ENCODE data around the gene PIK3R1. TPM values are rescaled to one million over a fixed set of nuclear protein-coding genes. Genes with fewer than 3 reads are reported as not detected.

Gene PIK3R1
- total RNA-seq, 4 donors from 2014 or later: 86.1 to 107 (median 94.8) TPM

DNA sequence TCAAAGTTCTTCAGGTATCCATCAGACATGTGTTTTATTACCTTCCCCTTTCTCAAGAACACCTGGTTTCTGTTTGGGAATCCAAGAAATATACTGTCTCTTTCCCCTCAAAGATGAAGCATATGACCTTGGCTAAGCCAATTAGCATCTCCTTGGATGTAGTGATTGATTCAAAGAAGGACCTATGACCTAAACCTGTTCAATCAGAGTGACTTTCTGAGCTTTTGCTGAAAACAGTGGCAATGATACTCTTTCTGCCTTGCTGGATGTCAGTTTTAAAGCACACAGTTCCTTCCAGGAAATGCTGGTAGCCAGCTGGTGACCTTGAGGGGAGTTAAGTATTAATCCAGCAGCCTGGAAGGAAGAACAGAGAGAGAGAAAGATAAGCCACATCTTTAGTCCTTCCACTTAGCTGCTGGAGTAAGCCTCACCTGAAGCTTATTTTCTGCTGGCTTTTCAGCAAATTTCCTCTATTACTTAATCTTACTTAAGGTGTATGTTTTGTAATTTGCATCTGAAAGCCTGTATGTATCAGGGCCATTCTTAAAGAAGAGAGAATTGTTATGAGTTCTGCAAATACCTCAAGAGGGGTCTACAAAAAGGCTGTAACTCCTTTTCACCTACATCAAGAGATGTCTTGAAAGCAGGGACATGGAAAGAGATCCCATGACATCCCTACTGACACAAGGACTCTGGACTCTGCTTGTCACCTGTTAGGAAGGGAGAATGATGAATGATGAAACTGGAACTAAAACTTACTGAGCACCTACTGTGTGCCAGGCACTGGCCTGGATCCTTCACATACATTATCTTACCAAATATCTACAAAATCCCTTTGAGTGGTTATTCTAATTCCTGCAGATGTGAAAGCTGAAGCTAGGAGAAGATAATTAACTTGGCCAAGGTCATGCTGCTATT is 35.2 kb upstream of the PIK3R1 start:
- H3K27ac ChIP-seq: no peak overlapping the region
- H3K9me3 ChIP-seq: no peaks in the 10 kb centered on the region
- intact Hi-C loops (cut with DNase I): no loop called here
- no peak for DNase-seq
- no peak overlapping the region for H3K4me3 ChIP-seq (replicated peaks in 1 of 3)
- no peaks in the 10 kb centered on the region for H3K4me1 ChIP-seq
- H3K36me3 ChIP-seq: no peaks in the 10 kb centered on the region
- no peaks in the 10 kb centered on the region for H3K27me3 ChIP-seq
- TF ChIP-seq POLR2A (IDR thresholded peaks at IDR 0.05): no peak
- TF ChIP-seq, protein P1, sequence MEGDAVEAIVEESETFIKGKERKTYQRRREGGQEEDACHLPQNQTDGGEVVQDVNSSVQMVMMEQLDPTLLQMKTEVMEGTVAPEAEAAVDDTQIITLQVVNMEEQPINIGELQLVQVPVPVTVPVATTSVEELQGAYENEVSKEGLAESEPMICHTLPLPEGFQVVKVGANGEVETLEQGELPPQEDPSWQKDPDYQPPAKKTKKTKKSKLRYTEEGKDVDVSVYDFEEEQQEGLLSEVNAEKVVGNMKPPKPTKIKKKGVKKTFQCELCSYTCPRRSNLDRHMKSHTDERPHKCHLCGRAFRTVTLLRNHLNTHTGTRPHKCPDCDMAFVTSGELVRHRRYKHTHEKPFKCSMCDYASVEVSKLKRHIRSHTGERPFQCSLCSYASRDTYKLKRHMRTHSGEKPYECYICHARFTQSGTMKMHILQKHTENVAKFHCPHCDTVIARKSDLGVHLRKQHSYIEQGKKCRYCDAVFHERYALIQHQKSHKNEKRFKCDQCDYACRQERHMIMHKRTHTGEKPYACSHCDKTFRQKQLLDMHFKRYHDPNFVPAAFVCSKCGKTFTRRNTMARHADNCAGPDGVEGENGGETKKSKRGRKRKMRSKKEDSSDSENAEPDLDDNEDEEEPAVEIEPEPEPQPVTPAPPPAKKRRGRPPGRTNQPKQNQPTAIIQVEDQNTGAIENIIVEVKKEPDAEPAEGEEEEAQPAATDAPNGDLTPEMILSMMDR (IDR thresholded peaks at IDR 0.05): no peak

DNA sequence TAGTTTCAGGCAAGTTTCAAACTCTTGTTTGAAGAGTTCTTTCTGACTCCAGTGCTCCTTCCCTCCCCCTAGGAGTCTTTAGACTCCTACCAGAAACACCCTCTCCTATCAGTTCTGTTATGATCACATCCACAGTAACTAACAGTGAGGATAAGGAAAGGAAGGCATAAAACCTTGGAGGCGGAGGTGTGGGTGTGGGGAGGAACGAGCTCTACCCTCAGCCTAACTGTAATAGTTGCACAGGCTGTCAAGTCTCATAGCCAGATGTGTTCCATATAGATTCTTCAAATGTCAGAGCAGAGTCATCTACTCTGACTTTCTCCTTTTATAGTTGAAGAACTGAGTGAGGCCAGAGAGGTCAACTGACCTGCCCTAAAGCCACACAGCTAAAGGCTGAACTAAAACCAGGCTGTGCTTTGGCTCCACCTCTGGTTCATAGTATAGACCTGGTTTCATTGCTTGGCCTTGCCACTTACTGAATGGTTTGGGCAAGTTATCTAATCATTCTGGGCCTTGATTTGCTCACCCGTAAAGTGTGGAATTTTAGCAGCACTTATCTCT is 34.4 kb upstream of the PIK3R1 start:
- TF ChIP-seq POLR2A (IDR thresholded peaks at IDR 0.05): no peak
- TF ChIP-seq, protein P1 (IDR thresholded peaks at IDR 0.05): no peak
- 96 to 97% methylated on average over 3 of the region's 3 CpGs for WGBS, 2 donors
- H3K27me3 ChIP-seq: no peaks in the 10 kb centered on the region
- no peak for DNase-seq
- intact Hi-C loops (cut with DNase I): no loop called here
- no peak overlapping the region for H3K4me3 ChIP-seq (replicated peaks in 1 of 3)
- H3K27ac ChIP-seq: no peak overlapping the region
- no peaks in the 10 kb centered on the region for H3K36me3 ChIP-seq
- no peaks in the 10 kb centered on the region for H3K4me1 ChIP-seq
- H3K9me3 ChIP-seq: no peaks in the 10 kb centered on the region

DNA sequence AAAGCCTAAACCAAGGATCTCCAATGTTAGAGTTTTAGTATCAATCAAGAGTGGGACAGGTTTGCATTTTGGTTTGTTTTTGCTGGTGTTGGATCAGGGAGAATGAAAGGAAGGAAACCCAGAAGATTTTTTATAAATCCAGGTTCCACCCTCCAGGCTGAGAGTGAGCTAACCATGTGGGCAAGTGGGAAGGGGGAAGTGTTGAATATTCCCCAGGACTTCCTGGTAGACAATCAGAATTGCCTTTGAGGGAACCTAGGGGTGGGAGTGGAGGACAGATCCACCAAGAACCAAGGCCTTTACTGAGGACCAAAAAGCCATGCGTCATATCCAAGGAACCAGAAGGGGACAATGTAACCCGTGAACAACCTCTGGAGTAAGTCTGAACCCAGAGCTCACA is 33.5 kb upstream of the PIK3R1 start:
- intact Hi-C loops (cut with DNase I): no loop called here
- DNase-seq: no peak
- Histone ChIP-seq H3K27ac (no peak overlapping the region), H3K4me3 (replicated peaks in 1 of 3) (no peak overlapping the region), H3K9me3 (no peaks in the 10 kb centered on the region), H3K36me3 (no peaks in the 10 kb centered on the region), H3K27me3 (no peaks in the 10 kb centered on the region), H3K4me1 (no peaks in the 10 kb centered on the region)
- TF ChIP-seq POLR2A (IDR thresholded peaks at IDR 0.05): no peak
- TF ChIP-seq, protein P1 (IDR thresholded peaks at IDR 0.05): no peak
- whole genome bisulfite sequencing, 2 donors: 96 to 97% methylated on average over 2 of the region's 2 CpGs

DNA sequence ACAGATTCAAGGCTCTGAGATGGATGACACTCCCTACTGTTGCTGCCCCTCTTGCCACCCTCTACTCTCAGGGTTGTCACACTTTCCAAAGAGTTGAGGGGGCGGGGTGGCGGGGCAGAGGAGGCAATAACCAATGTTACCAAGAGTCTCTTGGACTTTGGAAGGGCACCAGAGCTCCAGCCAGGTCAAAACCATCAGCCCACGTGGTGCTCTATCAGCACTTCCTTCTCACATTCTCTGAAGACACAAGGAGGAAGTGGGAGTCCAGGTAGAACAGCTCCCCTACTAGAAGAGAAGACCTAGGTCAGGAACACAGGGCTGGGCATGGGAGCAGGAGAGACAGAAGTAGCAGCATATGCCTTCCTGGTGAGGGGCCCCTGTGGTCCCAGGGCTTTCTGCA is 33.0 kb upstream of the PIK3R1 start:
- TF ChIP-seq, protein P1 (IDR thresholded peaks at IDR 0.05): no peak
- TF ChIP-seq POLR2A (IDR thresholded peaks at IDR 0.05): no peak
- Histone ChIP-seq H3K4me3 (replicated peaks in 1 of 3) (no peak overlapping the region), H3K36me3 (no peaks in the 10 kb centered on the region), H3K4me1 (no peaks in the 10 kb centered on the region), H3K27ac (no peak overlapping the region), H3K9me3 (no peaks in the 10 kb centered on the region), H3K27me3 (no peaks in the 10 kb centered on the region)
- no peak for DNase-seq
- 89 to 96% methylated on average over 3 of the region's 3 CpGs for WGBS, 2 donors
- intact Hi-C loops (cut with DNase I): no loop called here
